GM18868 (cell line): ENCODE measurements around the gene GIPC1.
"Not testable (repeated sequence)": the region's sequence is repeated elsewhere in the genome, so short reads cannot be mapped to it uniquely, and the experiment has no call there.

Experiments used
- ATAC-seq: cut with Tn5 transposase; IDR thresholded peaks from one replicate; pipeline ENCODE4 v1.9.1; 2021; ENCODE audit warnings: mild to moderate bottlenecking, moderate library complexity; ENCODE audit not compliant: unreplicated experiment

The GIPC1 gene, protein sequence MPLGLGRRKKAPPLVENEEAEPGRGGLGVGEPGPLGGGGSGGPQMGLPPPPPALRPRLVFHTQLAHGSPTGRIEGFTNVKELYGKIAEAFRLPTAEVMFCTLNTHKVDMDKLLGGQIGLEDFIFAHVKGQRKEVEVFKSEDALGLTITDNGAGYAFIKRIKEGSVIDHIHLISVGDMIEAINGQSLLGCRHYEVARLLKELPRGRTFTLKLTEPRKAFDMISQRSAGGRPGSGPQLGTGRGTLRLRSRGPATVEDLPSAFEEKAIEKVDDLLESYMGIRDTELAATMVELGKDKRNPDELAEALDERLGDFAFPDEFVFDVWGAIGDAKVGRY

DNA sequence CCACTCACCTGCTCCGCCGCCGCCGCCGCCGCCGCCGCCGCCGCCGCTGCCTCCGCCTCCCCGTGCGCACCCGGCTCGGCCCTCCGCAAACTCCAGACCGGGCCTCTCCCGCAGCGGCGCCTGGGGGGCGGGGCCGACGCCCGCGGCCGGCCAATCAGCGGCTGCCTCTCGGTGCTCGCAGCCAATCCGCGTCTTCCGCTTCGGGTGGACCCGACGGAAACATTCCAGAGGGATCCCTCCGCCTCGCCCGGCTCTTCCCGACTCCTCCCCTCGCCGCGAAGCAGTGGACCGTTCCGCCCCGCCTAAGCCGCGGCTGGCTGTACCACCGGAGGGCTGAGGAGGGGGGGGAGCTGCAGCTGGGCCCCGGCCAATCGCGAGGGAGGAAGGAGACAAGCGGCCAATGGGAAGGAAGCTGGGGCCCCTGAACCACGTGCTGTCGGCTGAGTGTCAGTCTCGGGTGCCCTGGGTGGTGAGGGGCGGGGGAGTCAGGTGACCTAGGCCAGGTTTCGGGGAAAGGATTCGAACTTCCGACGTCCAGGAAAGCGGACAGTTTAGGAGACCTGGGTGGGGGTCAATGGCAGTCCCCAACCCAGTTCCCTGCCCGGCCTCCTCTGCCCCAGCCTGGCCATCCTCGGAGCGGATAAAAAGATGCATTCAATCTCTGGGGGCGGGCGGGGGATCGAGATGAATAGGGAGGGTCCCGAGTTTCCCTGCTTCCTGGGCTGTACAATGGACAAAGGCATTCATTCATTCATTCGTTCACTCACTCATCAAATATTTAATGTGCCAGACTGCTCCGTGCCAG, at the start of gene GIPC1:
Gene GIPC1, minus strand, starts transcription at position 99 of the 805 bp plus-strand sequence. CDS start 13,151 bp downstream, outside the sequence.
- ATAC-seq = peak; percentile 65

DNA sequence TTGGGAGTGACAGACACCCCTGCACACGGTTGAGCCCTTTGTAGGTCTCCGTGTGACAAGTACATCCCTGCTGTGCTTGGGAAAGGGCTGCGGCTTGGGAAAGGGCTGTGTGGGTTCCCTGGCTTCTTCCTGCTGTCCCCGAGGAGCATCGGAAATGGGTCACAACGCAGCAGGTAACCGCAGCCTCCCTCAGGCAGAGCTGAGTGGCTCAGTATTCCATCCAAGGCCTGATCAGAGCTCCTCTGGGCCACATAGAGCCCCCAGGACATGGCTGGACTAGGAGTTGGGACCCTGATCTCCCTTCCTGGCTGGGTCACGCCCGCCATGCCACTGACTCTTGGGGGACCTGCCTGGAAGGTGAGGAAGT, 49.8 kb upstream of the GIPC1 start:
- no peak for ATAC-seq

DNA sequence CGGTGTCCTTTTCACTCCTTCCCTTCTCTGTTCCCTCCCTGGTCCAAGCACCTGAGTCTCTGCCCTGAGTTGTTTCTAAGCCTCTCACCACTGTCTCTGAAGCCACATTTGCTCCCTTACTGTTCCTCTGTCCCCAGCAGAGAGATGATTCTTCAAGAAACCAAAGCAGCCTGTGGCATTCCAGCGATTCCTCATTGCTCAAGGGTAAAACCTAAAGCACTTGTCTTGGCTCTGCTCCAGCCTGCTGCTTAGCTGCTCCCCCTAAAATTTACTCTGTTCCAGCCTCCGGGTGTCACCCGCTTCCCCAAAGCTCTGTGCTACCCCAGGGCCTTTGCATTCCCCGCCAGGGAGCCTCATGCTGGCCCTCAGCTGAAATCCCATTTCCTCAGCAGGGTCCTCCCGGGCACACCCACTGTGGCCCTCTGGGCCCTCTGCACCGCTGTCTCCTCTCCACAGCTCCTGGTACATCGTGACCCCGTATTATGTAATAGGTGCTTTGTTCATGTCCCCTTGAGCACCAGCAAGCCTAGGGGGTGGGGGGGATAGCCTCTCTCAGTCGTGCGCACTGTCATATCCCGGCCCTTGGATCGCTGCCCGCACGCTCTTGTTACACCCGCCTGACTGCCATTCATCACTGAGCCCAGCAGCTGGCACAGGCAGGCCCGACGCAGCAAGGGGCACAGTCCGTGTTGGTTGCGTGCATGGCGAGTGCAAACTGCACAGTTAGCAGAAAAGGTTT, 49.2 kb upstream of the GIPC1 start:
- ATAC-seq = no peak

DNA sequence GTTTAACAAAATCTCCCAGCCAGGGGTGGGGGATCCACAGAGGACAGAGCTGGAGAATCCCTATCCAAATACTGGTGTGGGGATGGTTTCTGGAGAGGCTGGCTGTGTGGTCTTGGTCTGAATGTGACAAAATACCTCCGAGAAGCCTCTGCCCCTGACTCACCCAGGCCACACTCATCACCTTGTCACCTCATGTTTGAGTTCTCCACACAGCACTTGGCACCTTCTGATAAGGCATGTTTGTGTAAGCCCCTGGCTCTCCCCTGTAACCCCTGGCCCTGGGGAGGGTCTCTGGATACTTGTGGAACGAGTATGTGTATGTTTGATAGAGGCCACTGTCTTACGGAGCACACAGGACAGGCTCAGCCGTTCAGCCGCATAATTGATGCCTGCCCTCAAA, 48.1 kb upstream of the GIPC1 start:
- no peak for ATAC-seq

DNA sequence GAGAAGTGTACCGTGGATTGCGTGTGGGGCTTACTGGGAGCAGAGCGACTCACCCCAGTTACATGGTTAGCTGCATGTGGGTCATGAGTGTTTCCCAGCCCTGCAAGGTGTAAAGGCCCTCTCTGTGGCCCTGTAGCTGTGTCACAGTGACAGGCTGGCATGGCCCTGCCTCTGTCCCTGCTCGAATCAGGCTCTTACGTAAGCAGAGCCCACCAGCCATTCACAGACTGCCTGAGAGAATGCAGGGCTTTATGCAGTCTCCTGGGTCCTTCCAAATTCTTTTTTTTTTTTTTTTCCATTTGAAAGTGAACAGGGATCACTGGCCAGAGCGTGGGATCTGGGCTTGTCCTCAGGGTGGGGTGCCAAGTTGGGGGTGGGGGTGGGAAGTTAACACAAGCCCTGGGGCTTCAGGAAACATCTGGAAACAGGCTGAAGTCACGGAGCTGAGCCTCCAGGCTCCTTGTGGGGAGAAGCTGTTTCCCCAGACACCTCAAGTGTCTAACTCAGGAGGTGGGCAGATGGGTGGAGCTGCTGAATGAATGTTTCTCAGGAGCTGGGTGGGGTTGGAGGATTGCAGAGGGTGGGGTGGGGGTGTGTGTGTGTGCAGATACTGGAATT, 46.9 kb upstream of the GIPC1 start:
- no peak for ATAC-seq

DNA sequence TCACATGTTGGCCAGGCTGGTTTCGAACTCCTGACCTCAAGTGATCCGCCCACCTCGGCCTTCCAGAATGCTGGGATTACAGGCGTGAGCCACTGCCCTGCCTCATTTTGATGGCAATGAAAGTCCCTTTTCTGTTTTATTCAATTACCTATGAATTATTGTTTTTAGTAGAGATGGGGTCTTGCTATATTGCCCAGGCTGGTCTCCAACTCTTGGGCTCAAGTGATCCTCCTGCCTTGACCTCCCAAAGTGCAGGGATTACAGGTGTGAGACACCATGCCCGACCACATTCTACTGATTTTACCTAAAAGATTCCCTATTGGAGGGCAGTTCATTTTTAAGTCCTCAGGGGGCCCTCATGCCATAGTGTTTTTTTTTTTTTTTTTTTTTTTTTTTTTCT, 46.1 kb upstream of the GIPC1 start:
- not testable (repeated sequence) for ATAC-seq

DNA sequence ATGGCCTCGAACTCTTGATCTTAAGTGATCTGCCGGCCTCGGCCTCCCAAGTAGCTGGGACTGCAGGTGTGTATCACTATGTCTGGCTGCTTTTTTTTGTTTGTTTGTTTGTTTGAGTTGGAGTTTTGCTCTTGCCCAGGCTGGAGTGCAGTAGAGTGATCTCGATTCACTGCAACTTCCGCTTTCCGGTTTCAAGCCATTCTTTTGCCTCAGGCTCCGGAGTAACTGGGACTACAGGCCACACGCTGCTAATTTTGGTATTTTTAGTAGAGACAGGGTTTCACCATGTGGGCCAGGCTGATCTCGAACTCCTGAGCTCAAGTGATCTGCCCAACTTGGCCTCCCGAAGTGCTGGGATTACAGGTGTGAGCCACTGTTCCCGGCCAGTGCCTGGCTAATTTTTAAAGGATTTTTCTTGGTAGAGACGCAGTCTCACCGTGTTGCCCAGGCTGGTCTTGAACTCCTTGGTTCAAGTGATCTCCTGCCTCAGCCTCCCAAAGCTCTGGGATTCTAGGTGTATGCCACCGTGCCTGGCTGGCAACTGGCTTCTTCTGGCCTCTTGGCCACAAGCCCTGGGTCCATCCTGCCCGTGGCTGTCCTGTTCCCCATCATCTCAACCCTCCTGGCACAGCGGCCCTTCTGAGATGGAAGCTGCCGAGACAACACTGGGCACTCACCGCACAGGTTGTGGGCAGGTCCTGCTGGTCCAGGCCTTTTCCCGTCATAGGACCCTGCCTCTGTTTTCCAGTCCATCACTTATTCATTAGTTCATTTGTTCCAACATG, 45.0 kb upstream of the GIPC1 start:
- no peak for ATAC-seq

DNA sequence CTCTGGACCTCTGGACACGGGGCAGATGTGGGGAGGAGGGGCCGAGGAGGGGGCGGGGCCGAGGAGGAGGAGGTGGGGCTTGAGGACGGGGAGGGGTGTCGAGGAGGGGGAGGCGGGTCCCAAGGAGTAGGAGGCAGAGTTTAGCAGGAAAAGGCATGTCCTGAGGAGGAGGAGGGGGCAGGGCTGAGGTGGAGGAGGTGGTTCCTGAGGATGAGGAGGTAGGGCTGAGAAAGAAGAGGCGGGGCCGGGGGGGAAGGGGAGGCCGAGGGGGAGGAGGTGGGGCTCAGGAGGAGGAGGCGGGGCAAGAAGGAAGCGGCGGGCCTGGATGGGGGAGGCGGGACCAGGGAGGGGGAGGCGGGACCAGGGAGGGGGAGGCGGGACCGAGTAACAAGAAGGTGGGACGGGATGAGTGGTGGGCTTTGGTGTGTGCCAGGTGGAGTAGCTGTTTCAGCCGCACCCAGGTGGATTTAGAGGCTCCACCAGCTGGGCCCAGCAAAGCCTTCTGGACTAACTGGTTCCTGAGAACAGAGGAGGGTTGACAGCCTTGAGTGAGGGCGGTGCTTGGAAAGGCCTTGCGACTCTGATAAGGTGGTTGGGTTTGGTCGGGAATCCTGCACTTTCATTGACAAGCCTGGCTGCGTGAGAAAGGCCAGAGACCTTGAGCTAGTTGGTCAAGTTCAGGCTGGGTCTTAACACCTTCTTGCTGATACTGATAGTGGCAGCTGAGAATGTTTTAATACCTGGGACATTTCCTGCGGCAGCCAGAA, 41.2 kb upstream of the GIPC1 start:
- no peak for ATAC-seq

DNA sequence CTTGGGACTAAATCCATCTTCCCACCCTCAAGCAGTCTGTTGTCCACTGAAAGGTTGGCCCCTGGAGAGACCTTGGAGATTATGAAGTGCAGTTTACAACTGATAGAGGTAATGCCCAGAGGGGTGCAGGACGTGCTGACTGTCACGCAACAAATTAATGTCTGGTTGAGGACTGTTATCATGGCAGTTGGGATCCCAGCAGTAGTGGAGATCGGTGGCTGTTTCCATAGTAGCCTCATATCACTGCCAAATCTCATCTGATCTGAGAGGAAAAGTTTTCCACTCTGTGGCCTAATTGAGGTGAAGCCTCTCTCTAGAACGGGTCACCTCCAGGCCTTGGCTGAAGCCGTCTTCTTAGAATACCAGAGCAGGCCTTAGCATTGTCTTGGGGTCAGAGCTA, 37.5 kb upstream of the GIPC1 start:
- ATAC-seq = no peak

DNA sequence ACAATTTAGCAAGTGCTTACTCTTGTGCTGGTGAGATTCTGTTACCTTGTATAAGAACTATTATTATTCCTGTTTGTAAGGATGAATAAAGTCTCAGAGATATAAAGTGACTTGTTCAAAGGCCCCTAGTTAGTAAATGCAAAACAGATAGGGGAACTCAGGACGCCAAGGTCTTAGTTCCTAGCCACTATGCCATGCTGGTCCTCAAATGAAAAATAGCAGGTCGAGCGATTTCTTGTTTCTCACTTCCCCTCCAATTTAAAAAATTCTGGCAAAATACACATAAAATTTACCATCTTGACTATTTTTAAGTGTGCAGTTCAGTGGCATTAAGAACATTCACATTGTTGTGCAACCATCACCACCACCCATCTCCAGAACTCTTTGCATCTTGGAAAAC, 34.6 kb upstream of the GIPC1 start:
- no peak for ATAC-seq

DNA sequence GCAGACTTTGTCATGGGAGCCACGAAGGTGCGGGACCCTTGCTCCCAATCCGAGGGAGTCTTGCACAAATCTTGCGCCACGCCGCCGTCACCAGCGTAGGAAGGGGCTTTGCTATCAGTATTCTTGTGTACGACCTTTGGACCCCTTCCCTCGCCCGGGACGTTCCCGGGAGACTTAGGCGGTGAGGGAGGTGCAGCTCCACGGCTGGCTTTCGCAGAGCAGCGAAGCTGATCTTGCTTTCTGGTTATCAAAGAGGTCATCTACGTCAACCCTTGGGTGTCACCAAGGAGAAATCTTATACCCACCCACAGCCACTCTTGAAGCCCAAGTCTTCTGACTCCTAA, 34.0 kb upstream of the GIPC1 start:
- no peak for ATAC-seq

DNA sequence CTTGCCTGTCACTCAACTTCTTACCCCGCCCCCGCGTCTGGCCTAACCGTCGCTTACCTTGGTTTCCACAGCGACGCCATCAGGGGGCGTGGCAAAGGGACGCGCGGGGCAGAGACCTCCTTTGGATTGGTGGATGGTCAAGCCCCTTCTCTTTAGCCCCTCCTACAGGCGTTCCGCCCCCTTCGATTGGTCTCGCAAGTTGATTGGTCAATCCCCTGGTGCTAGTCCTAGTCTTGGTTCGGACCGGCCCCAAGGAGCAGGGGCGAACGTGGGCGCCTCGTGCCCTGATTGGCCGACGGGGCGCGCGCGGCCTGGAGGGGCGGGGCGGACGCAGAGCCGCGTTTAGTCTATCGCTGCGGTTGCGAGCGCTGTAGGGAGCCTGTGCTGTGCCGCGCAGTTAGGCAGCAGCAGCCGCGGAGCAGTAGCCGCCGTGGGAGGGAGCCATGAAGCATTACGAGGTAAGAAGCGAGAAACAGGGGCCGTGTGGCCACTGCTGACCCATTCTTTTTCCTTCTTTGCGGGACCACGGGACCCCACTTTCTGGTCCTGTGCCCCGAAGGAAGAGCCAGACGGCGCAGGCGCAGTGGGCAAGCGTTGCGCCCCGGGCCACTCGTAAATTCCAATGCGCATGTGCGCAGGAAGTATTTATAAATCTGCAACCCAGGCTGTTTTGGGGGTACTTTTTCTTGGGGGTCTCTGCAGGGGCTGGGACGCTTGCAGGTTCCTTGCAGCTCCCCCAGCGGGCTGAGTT, 33.5 kb upstream of the GIPC1 start, which contains the start of gene TECR:
Gene TECR, plus strand, starts transcription at position 341 of the 751 bp plus-strand sequence. Its CDS starts 103 bp downstream, at position 444.
- peak; percentile 92 for ATAC-seq

DNA sequence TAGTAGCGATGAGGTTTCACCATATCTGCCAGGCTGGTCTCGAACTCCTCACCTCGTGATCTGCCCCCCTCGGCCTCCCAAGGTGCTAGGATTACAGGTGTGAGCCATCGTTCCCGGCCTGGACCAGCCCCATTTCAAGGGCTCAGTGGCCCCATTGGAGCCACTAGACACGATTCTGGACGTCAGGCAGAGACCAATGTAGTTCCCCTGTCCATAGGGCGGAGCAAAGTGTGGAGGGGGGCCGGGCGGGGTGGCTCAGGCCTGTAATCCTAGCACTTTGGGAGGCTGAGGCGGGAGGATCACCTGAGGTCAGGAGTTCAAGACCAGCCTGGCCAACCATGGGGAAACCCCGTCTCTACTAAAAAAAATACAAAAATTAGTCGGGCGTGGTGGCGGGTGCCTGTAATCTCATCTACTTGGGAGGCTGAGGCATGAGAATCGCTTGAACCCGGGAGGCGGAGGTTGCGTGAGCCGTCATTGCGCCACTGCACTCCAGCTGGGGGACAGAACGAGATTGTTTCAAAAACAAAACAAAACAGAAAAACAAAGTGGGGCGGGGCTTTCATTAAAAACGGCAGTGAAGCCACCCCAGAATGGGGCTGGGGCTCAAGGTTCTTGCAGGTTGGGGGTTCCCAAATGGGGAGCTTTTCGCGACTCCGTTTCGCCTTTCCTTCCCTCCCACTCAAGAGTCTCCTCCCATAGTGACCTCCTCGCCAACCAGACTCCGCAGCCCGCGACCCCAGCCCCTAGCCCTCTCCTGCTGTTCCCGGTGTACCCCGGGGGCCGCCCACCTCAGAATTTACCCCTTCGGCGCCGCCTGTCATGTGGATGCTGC, 32.7 kb upstream of the GIPC1 start:
- peak; percentile 2 for ATAC-seq

DNA sequence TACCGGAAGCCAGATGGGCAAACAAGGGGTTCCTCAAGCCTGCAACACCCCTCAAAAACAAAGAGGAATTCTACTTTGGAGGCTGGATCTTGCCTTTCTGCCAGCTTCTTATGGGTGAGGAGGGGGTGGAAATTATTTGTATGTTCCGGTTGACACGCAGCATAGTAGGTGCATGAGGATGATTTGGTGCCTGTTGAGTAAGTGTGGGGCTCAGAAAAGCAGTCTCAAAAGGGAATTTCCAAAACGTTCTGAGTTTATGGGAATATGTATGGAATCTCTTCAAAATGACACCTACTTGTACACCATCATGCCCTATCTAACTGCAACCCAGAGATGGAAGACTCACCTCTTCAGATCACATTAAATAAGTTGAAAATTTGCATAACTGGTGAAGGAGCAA, 30.5 kb upstream of the GIPC1 start:
- ATAC-seq = no peak

DNA sequence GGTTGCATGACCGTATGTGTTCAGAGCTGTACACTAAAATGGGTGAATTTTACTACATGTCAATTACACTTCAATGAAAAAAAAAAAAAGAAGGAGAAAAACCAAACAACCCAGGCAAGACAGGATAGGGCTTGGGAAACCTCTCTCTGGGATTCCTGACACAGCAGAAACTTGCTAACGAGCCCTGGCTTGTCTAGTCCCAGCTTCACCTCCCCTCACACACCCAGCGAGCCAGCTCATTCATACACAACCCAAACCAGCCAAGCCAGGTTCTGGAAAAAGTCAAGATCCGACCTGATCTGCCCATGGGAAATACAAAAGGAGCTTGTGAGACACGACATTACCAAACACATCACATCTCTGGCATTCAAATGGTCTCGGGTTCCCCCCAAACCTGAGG, 29.8 kb upstream of the GIPC1 start:
- no peak for ATAC-seq

DNA sequence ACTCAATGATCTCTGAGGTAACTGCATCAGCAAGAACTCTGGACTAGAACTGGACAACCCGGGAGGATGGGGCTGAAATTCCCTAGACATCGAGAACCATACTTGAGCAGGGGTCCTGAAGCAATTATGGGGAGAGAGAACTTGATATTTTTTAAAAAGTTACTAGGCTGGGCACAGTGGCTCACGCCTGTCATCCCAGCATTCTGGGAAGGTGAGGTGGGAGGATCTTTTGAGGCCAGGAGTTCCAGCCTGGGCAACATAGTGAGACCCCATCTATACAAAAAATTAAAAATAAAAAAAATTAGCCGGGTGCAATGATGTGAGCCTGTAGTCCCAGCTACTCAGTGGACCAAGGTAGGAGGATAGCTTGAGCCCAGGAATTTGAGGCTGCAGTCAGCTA, 24.6 kb upstream of the GIPC1 start:
- ATAC-seq = no peak

DNA sequence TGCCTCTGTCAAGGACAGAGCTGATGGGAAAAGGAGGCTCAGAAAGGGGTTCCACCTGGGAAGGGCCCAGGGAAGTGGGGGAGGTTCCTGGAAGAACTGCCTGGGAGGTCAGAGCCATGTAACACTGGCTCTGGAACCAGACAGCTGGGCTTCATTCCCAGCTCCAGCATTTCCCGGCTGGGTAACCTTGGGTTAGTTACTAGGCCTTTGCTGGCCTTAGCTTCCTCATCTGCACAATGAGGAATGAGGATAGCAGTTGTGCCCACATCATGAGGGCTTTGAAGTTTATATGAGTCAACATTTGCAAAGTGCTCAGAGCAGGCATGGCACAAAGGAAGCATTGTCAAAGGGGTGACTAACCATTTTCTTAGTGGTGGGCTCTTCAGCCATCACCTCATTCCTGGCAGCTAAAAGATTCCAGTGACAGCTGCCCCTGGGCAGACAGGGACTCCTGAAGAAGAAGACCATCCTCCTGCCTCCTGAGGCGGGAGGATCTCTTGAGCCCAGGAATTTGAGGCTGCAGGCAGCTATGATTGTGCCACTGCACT, 24.0 kb upstream of the GIPC1 start:
- ATAC-seq = no peak
